OCI-LY7 (cell line): ENCODE measurements around the gene HTD2. TPM values are rescaled to one million over a fixed set of nuclear protein-coding genes. Genes with fewer than 3 reads are reported as not detected.

Source experiments
- BruUV-seq: library from RNA; stranded (reverse); fragments of 400-500 nt; replicated peaks from 2 replicates; lab custom pipeline; 2021; lab: Mats Ljungman, UMichigan
- CTCF ChIA-PET: fragments of 300-600 bp; sonication (Branson Sonifier 250); formaldehyde crosslinking; loops from one replicate; lab custom pipeline; 2022; ENCODE audit warnings: antibody characterized with exemption; ENCODE audit not compliant: unreplicated experiment; lab: Charles Lee
- POLR2A ChIA-PET: fragments of 300-600 bp; sonication (Branson Sonifier 250); formaldehyde crosslinking; loops from one replicate; lab custom pipeline; 2022; ENCODE audit warnings: antibody characterized with exemption; lab: Charles Lee
- DNase-seq: peaks from one replicate; pipeline ENCODE4 v3.0.0-alpha.2; 2015; ENCODE audit warnings: low spot score
- H2AFZ ChIP-seq: fragments of 200-600 bp; sonication (generic), shearing (Covaris generic); 2 replicates; pipeline ENCODE4 v1.6.1; 2014; ENCODE audit warnings: mild to moderate bottlenecking, antibody characterized with exemption, low read length, moderate library complexity
- H3K27ac ChIP-seq: fragments of 200-600 bp; sonication (generic); 2 replicates; pipeline ENCODE4 v1.5.1; 2014; ENCODE audit warnings: mixed run types, low read depth, mild to moderate bottlenecking, moderate library complexity, low read length, inconsistent platforms; ENCODE audit not compliant: poor library complexity, severe bottlenecking
- H3K36me3 ChIP-seq: fragments of 200-600 bp; sonication (generic); 2 replicates; pipeline ENCODE4 v1.6.1; 2014; ENCODE audit warnings: mild to moderate bottlenecking, antibody characterized with exemption, low read length, moderate library complexity, mixed read lengths; ENCODE audit not compliant: insufficient read depth
- H3K4me1 ChIP-seq: fragments of 200-600 bp; sonication (generic); 2 replicates; pipeline ENCODE4 v1.5.1; 2014; ENCODE audit warnings: mild to moderate bottlenecking, low read length; ENCODE audit not compliant: insufficient read depth, poor library complexity, severe bottlenecking
- H3K4me2 ChIP-seq: fragments of 200-600 bp; sonication (generic); 2 replicates; pipeline ENCODE4 v1.6.1; 2014; ENCODE audit warnings: mild to moderate bottlenecking, low read length
- H3K4me3 ChIP-seq: fragments of 200-600 bp; sonication (generic); 2 replicates; pipeline ENCODE4 v1.5.1; 2014; ENCODE audit warnings: mild to moderate bottlenecking, low read depth, low read length; ENCODE audit not compliant: poor library complexity, severe bottlenecking
- H3K79me2 ChIP-seq: fragments of 200-600 bp; sonication (generic); 2 replicates; pipeline ENCODE4 v1.6.1; 2016; ENCODE audit warnings: low read depth, mild to moderate bottlenecking, low read length, moderate library complexity, mixed read lengths; ENCODE audit not compliant: insufficient read depth
- H3K9me2 ChIP-seq: fragments of 200-600 bp; sonication (generic); 2 replicates; pipeline ENCODE4 v1.6.1; 2016; ENCODE audit warnings: mild to moderate bottlenecking, low read length, mixed read lengths; ENCODE audit not compliant: insufficient read depth
- H3K9me3 ChIP-seq: fragments of 200-600 bp; sonication (generic); 2 replicates; pipeline ENCODE4 v1.6.1; 2014; ENCODE audit warnings: mild to moderate bottlenecking, mixed run types, low read length, mixed read lengths
- H4K20me1 ChIP-seq: fragments of 200-600 bp; sonication (generic); 2 replicates; pipeline ENCODE4 v1.6.1; 2014; ENCODE audit warnings: mild to moderate bottlenecking, antibody characterized with exemption, low read length, moderate library complexity, mixed read lengths; ENCODE audit not compliant: insufficient read depth
- CTCF ChIP-seq: fragments of 200-600 bp; sonication (generic); conservative IDR thresholded peaks from 2 replicates; pipeline ENCODE4 v1.5.1; 2014; ENCODE audit warnings: mild to moderate bottlenecking, antibody characterized with exemption, low read length, moderate library complexity, mixed read lengths
- EZH2phosphoT487 ChIP-seq: fragments of 200-600 bp; sonication (generic); IDR thresholded peaks from 2 replicates; pipeline ENCODE4 v1.6.1; 2018; ENCODE audit warnings: low read depth, borderline replicate concordance, mild to moderate bottlenecking, mixed run types, antibody characterized with exemption, low read length, moderate library complexity, mixed read lengths
- intact Hi-C: fragments of 100-400 bp; cut with micrococcal nuclease; formaldehyde crosslinking; loops from one replicate; pipeline ENCODE4 v1.10.0; 2022; ENCODE audit not compliant: unreplicated experiment
- total RNA-seq, 2 experiments: library from RNA; depleted of rRNA in 1 of 2; stranded (reverse); fragments of >200 nt in 1 of 2; shearing (Covaris generic) in 1 of 2; gene quantifications; 2 replicates each; pipeline ENCODE4 v1.2.3, GENCODE V29; 2014 to 2022

HTD2 gene
- total RNA-seq, 2 experiments from 2014 or later: 10.0 to 13.0 TPM

- Histone ChIP-seq H3K36me3 (peaks cover 55% of the 10 kb centered on the region), H3K4me3 (peak overlapping the region; percentile 82), H3K4me2 (peak overlapping the region; percentile 91), H2AFZ (no peak overlapping the region), H3K9me2 (no peaks in the 10 kb centered on the region), H4K20me1 (peaks cover 20% of the 10 kb centered on the region), H3K9me3 (no peaks in the 10 kb centered on the region), H3K4me1 (peaks cover 16% of the 10 kb centered on the region), H3K79me2 (peaks cover 51% of the 10 kb centered on the region), H3K27ac (peak overlapping the region; percentile 81)
- TSS peak; percentile 44 for BruUV-seq
- intact Hi-C loops: loop anchor here (1.0 to 5.0 kb wide), 4 partner anchors 71 to 325 kb away; partner anchors contain the start of gene ABHD6
- ChIA-PET CTCF (interaction anchor here (0.8 to 2.1 kb wide), 4 partner anchors 42 to 120 kb away, joined by 3 to 7 read pairs (median 4); no protein-coding TSS in a partner anchor), POLR2A (interaction anchor here (0.6 to 2.6 kb wide), 8 partner anchors 10 to 231 kb away, joined by 3 to 12 read pairs (median 6); no protein-coding TSS in a partner anchor)
- peak; percentile 83 for DNase-seq
- TF ChIP-seq EZH2phosphoT487: no peak
- peak; percentile 91 for TF ChIP-seq CTCF
Observed at GRCh38 chr3:58307639-58308215, 1.4 kb downstream of the HTD2 start.

GRCh38 chr3:58308728-58309127 lies 2.4 kb downstream of the HTD2 start:
- no peak overlapping the region for H3K27ac ChIP-seq
- peaks cover 51% of the 10 kb centered on the region for H3K79me2 ChIP-seq
- H3K9me2 ChIP-seq: no peaks in the 10 kb centered on the region
- TF ChIP-seq EZH2phosphoT487: no peak
- TF ChIP-seq CTCF: no peak
- H2AFZ ChIP-seq: no peak overlapping the region
- H3K4me2 ChIP-seq: peak overlapping the region; percentile 91
- H3K4me1 ChIP-seq: peaks cover 16% of the 10 kb centered on the region
- no peaks in the 10 kb centered on the region for H3K9me3 ChIP-seq
- peak overlapping the region; percentile 6 for H3K4me3 ChIP-seq
- ChIA-PET CTCF (no interaction called here), POLR2A (interaction anchor here (0.7 to 2.6 kb wide), 3 partner anchors 41 to 1304 kb away, joined by 3 to 12 read pairs (median 3); no protein-coding TSS in a partner anchor)
- peaks cover 64% of the 10 kb centered on the region for H3K36me3 ChIP-seq
- H4K20me1 ChIP-seq: peaks cover 20% of the 10 kb centered on the region
- no TSS peak for BruUV-seq
- DNase-seq: no peak
- intact Hi-C loops: loop anchor here (5.0 kb wide), 2 partner anchors 104 to 324 kb away; no protein-coding TSS in a partner anchor

- Histone ChIP-seq H2AFZ (no peak overlapping the region), H3K4me2 (no peak overlapping the region), H3K9me2 (no peaks in the 10 kb centered on the region), H3K27ac (no peak overlapping the region), H3K4me1 (peaks cover 12% of the 10 kb centered on the region), H3K9me3 (no peaks in the 10 kb centered on the region), H3K4me3 (no peak overlapping the region), H4K20me1 (peaks cover 7% of the 10 kb centered on the region; the same call in 1 of the 2 replicates), H3K36me3 (peaks cover 89% of the 10 kb centered on the region), H3K79me2 (peaks cover 11% of the 10 kb centered on the region; the same call in 1 of the 2 replicates)
- intact Hi-C loops: no loop called here
- BruUV-seq: TSS peak; percentile 45
- ChIA-PET CTCF (no interaction called here), POLR2A (interaction anchor here (0.8 kb wide), 1 partner anchor 10 kb away, joined by 3 read pairs; no protein-coding TSS in a partner anchor)
- no peak for DNase-seq
- TF ChIP-seq EZH2phosphoT487 (no peak), CTCF (no peak)
Observed at GRCh38 chr3:58317811-58318210, 11.5 kb downstream of the HTD2 start.
